Neural crest cell (in vitro differentiated cells): ENCODE data around the gene SEMA7A. TPM values are rescaled to one million over a fixed set of nuclear protein-coding genes. Genes with fewer than 3 reads are reported as not detected.

Experiments
- DNase-seq: peaks from one replicate; pipeline ENCODE4 v3.0.0; 2021; ENCODE audit warnings: low read depth, mixed read lengths, low spot score
- H3K27ac Mint-ChIP-seq: one replicate; pipeline ENCODE4 v1.8.0; 2021; ENCODE audit warnings: mild to moderate bottlenecking, mixed read lengths; ENCODE audit not compliant: unreplicated experiment
- H3K27me3 Mint-ChIP-seq: 2 replicates; pipeline ENCODE4 v1.8.0; 2021; ENCODE audit warnings: low read depth, mild to moderate bottlenecking, mixed read lengths
- H3K36me3 Mint-ChIP-seq: 2 replicates; pipeline ENCODE4 v1.8.0; 2021; ENCODE audit warnings: low read depth, mild to moderate bottlenecking, mixed read lengths
- H3K4me1 Mint-ChIP-seq: 2 replicates; pipeline ENCODE4 v1.8.0; 2021; ENCODE audit warnings: mixed read lengths
- H3K4me3 Mint-ChIP-seq: one replicate; pipeline ENCODE4 v1.8.0; 2021; ENCODE audit warnings: mild to moderate bottlenecking, mixed read lengths
- H3K9me3 Mint-ChIP-seq: 2 replicates; pipeline ENCODE4 v1.8.0; 2021; ENCODE audit warnings: mixed read lengths
- total RNA-seq: library from RNA; stranded (reverse); gene quantifications from 2 replicates; pipeline ENCODE4 v1.2.1, GENCODE V29; 2021
- TF ChIP-seq, protein P1 (sequence below): fragments of 200-600 bp; sonication (generic); conservative IDR thresholded peaks from 2 replicates; pipeline ENCODE4 v1.5.0; 2021; ENCODE audit warnings: antibody characterized with exemption, mild to moderate bottlenecking

Gene SEMA7A
- total RNA-seq, 1 donor from 2014 or later: 14.4 TPM

DNA sequence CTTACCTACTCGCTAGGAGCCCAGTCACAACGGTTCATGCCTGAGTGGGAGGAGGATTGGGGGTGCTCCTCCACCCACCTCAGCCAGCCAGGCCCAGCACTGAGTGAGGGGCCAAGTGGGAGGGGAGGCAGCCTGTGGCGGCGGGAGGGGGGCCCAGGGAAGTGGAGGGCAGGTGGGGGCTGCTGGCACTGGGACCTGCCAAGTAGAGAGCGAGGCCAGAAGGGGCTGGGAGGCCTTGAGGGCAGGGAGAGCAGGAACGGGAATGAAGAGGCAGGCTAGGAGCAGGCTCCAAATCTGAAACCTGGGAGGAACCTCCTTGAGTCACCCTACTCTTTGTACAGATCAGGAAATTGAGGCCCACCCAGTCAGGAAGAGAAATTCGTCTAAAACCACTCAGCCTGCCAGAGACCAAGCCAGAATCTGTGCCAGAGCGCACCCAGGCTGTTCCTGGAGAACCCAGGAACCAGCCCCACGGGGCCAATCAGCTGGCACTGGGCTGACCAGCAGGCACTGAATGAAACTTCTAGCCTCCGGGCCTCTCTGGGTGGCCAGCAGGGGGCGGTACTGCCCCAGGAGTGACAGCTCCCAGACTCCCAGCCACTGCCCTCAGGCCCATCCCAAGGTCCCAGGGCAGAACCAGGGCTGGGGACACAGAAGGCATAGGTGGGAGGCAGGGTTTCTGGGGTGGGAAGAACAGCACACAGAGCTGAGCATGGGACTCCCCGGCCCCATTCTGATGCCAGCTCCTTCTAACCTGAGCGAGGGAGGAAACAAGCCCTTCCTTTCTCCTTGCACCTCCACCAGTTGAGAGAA is 51.5 kb downstream of the SEMA7A start:
- Mint-ChIP-seq H3K9me3 (no peaks in the 10 kb centered on the region), H3K4me1 (no peaks in the 10 kb centered on the region), H3K27ac (peak overlapping the region; percentile 88), H3K27me3 (peaks cover 4% of the 10 kb centered on the region), H3K36me3 (no peaks in the 10 kb centered on the region), H3K4me3 (no peak overlapping the region)
- DNase-seq: peak; percentile 89
- TF ChIP-seq, protein P1, sequence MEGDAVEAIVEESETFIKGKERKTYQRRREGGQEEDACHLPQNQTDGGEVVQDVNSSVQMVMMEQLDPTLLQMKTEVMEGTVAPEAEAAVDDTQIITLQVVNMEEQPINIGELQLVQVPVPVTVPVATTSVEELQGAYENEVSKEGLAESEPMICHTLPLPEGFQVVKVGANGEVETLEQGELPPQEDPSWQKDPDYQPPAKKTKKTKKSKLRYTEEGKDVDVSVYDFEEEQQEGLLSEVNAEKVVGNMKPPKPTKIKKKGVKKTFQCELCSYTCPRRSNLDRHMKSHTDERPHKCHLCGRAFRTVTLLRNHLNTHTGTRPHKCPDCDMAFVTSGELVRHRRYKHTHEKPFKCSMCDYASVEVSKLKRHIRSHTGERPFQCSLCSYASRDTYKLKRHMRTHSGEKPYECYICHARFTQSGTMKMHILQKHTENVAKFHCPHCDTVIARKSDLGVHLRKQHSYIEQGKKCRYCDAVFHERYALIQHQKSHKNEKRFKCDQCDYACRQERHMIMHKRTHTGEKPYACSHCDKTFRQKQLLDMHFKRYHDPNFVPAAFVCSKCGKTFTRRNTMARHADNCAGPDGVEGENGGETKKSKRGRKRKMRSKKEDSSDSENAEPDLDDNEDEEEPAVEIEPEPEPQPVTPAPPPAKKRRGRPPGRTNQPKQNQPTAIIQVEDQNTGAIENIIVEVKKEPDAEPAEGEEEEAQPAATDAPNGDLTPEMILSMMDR: peak; percentile 96

DNA sequence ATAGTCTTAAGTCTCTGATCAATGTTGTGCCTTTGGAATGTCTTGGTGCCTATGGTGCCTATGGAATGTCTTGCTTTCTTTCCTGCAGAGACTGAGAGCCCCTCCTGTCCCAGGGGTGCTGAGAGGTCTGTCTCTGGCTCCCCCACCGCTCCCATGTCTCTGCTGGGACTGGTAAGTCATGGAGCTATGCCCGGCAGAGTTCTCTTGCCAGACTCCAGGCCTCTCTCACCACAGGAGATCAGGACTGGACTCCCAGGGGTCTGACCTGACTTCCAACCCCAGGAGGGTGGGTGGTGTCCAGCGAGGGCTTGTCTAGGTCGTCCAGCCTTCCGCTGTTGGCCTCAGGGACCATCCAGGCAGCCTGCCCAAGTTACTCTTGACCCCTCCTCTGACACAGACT is 52.3 kb downstream of the SEMA7A start:
- Mint-ChIP-seq H3K27me3 (peaks cover 4% of the 10 kb centered on the region), H3K9me3 (no peaks in the 10 kb centered on the region), H3K27ac (no peak overlapping the region), H3K4me1 (no peaks in the 10 kb centered on the region), H3K4me3 (no peak overlapping the region), H3K36me3 (no peaks in the 10 kb centered on the region)
- no peak for DNase-seq
- TF ChIP-seq, protein P1: no peak

DNA sequence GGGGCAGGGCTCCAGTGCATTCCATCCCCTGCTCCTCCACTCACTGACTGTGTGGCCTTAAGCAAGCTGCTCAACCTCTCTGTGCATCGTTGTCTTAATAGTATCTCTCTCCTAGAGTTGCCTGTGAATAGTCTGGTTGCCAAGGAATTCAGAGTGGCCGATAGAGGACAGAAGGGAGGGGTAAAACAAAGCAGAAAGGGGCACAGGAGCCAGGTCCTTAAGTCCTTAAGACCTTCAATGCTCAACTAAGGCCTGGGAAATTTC is 52.6 kb downstream of the SEMA7A start:
- no peak for DNase-seq
- H3K4me1 Mint-ChIP-seq: no peaks in the 10 kb centered on the region
- H3K27me3 Mint-ChIP-seq: peaks cover 4% of the 10 kb centered on the region
- no peaks in the 10 kb centered on the region for H3K9me3 Mint-ChIP-seq
- TF ChIP-seq, protein P1: no peak
- H3K4me3 Mint-ChIP-seq: no peak overlapping the region
- no peak overlapping the region for H3K27ac Mint-ChIP-seq
- H3K36me3 Mint-ChIP-seq: no peaks in the 10 kb centered on the region

DNA sequence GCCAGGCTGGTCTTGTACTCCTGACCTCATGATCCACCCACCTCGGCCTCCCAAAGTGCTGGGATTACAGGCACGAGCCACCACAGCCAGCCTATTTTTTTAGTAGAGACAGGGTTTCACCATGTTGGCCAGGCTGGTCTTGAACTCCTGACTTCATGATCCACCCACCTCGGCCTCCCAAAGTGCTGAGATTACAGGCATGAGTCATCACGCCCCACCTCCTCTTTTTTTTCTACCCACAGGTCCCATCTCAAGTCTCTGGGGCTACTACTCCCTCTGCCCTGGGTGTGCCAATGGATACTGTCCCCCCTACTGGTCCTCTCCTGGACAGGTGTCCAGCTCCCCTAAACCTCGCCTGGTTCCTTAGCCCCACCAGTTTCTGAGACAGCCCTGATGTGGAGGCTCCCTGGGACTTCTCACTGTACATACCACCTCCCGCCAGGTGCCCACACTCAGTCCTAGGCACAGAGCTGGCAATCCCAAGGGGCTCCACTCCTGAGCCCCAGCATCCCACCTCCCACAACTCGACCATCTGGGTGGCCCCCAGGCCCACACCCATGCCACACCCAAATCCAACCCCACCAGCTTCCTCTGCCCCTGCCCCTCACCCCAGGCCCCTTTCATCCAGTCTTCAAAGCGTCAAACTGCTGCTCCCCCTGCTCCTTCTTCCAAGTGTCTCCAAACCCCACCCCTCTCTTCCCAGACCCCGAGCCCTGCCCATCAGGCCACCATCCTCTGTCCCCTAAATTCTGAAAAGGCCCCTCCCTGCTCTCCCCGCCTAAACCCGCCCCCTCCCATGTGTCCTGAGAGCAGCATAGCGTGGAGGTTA is 53.2 kb downstream of the SEMA7A start:
- H3K9me3 Mint-ChIP-seq: no peaks in the 10 kb centered on the region
- H3K4me3 Mint-ChIP-seq: no peak overlapping the region
- TF ChIP-seq, protein P1: no peak
- H3K27me3 Mint-ChIP-seq: peaks cover 4% of the 10 kb centered on the region
- DNase-seq: no peak
- H3K27ac Mint-ChIP-seq: no peak overlapping the region
- no peaks in the 10 kb centered on the region for H3K36me3 Mint-ChIP-seq
- no peaks in the 10 kb centered on the region for H3K4me1 Mint-ChIP-seq

DNA sequence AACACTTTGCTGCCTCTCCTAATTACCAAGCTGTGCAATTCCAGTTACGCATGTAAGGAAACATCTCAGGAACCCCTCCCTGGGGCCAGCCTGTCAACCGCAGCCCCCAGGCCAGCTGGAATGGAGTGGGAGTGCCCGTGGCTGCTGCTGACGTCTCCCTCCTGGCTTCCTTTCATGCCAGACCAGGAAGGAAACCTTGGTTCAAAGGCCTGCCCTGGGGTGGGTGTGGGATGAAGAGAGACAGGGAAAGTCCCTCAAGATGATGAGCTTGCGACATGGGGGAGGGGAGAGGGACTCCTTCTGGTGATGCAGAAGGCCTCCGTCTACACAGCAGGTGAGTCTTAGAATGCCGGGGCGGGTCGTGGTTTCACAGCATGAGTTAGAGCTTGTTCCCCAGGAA is 54.9 kb downstream of the SEMA7A start:
- peaks cover 12% of the 10 kb centered on the region for H3K4me1 Mint-ChIP-seq
- no peak for DNase-seq
- TF ChIP-seq, protein P1: no peak
- H3K27ac Mint-ChIP-seq: no peak overlapping the region
- H3K36me3 Mint-ChIP-seq: no peaks in the 10 kb centered on the region
- peaks cover 9% of the 10 kb centered on the region for H3K27me3 Mint-ChIP-seq
- H3K4me3 Mint-ChIP-seq: no peak overlapping the region
- H3K9me3 Mint-ChIP-seq: no peaks in the 10 kb centered on the region
